COLO668 (cell line): ENCODE data around the gene WWOX.
A peak's percentile ranks its signal among the peaks of the same experiment; 100 is the strongest.

ENCODE experiments used
- DNase-seq: peaks from one replicate; lab custom pipeline; 2025; ENCODE audit not compliant: unreplicated experiment; lab: John Stamatoyannopoulos, UW

The WWOX gene

GRCh38 chr16:78389009-78389498 lies 289.6 kb downstream of the WWOX start:
- DNase-seq = no peak

- DNase-seq = no peak
Observed at GRCh38 chr16:78390092-78390491, 290.6 kb downstream of the WWOX start.

DNA sequence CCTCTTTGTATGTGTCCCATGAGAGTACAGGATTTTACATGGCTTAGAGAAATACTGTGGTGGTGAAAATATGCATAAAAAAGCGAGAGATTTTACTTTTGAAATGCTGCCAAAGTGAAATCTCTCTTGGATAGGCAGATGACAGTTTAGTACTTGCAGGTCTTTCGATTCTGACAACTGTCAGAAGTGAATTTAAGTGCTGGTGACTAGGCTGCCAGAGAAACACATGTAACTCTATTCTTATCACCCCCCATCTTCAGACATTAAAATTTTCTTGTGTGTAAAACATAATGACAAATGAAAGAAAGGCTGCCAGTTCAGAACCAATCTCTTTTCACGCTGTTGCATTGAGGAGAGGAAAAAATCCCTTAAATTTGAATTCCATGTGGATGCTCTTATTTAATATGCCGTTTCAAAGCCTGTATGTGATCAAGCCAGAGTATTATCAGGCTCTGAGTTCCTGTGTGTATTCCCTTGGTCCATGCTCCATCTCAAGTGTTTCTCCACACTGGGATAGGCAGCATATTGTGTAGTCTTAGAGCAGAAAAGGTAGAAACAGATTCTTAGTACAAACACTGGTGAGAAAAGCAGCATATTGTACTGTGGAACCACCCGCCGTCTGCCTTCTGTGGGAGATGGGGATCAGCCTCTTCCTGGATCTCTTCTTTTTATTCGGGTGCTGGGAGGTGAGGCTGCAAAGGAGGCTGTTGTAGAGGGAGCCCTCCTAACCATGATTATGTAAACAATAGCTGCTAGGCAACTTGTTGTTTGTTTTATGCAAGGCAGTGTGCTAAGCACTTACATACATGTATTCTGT lies 291.3 kb downstream of the WWOX start:
- DNase-seq = peak; percentile 21

DNA sequence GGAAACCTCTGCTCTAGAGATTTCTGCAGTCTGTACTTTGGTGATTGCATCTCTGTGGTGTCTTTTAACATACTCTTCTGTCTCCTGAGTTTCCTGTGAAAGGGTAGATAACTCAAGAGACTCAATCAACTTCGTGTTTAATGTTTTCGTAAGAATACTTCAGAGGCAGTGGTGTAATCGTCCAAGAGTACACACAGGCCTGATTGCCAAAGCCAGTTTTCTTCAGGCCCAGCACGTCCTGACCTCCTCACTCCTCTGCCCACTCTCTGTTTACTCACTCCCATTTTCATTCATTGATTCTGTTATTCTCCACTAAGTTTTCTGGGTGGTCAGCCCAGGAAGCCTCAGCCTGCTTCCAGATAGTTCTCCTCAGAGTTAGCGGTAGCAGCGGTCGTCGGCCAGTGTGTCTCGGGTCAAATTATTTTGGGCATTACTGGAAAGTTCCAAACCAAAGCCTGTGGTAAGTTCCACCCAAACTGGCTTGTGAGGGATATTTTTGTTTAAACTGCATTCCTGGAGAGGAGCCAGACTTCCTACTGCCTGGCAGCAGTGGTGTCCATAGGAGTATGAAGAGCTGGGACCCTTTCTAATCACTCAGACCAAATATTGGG lies 293.2 kb downstream of the WWOX start:
- DNase-seq = no peak

DNA sequence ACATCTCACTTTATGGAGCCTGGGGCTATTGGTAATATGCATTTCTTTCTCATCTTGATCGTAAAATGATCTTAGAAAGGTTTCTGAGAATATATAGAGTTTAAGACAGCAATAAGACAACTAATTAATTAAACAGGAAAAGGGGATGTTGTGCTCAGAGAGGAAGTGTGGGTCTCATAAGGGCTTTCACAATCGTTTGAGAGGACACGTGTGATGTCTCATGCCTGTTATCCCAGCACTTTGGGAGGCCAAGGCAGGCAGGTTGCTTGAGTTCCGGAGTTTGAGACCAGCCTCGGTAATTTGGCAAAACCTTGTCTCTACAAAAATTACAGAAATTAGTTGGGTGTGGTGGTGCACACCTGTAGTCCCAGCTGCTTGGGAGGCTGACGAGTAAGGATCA lies 295.6 kb downstream of the WWOX start:
- DNase-seq = no peak

DNA sequence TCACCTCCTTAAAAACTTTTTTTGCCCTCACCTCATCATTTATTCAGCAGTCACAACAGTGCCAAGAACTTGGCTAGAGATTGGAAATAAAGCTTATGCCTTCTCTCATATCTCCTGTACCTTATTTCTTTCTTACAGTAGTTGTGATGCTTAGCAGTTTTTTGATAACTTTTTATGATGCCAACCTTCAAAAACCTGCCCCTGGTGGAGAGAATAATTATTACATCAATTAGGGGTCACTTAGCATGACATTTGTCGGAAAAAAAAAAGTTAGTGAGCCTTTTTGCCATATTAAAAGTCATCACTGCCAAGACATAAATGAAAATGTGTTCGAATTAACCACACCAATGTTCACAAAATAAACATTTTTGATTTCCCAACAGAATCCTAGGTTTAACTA lies 296.6 kb downstream of the WWOX start:
- no peak for DNase-seq

DNA sequence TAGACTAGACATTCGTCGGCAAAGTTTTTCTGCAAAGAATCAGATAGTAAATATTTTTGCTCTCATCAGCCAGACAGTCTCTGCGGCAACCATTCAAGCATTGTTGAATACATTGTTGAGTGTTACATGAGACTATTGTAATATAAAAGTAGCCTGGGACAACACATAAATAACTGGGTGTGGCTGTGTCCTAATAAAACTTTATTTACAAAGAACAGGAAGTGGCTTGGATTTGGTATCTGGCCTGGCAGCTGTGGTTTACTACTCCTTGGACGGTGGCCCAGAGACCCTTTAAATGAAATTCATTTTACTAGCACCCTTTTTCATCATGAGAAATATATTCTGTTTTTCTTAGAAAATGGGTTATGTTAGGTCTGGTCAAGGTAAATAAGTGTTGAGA lies 297.2 kb downstream of the WWOX start:
- DNase-seq = no peak

DNA sequence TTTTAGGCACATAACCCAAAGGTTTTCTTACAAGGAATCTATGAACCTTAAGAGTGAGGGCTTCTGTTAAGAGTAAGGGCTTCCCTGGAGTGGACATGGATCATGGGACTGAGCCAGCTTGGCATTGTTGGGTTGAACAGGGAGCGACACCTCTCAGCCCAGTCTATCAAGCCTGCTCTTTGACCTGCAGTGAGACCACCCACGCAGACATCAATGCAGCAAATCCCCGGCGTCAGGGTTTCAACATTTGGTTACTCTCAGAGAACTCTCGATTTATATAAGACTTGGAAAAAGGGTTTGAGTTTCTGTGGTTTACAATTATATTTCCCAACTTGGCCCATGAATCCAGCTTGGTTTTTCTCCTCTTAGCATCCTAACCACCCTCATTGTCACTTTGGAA lies 299.9 kb downstream of the WWOX start:
- no peak for DNase-seq

DNA sequence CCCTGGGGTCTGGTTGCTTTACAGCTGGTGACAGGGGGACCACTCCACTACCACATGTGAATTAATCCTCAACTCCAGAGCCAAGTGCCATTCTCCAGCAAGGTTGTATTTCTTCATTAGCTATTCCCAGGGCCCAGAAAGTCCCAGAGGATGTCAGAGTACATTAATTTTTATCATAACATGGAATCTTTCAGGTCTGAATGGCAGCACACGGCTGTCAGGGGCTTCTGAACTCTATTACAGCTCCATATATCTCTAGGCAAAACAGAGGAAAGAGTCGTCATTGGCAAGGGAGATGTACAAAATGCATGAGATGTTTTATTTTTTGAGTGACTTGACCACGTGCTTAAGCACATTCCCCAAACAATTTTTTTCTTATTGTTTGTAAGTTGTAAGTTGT lies 303.4 kb downstream of the WWOX start:
- no peak for DNase-seq

- no peak for DNase-seq
Observed at GRCh38 chr16:78405040-78405439, 305.6 kb downstream of the WWOX start.

DNA sequence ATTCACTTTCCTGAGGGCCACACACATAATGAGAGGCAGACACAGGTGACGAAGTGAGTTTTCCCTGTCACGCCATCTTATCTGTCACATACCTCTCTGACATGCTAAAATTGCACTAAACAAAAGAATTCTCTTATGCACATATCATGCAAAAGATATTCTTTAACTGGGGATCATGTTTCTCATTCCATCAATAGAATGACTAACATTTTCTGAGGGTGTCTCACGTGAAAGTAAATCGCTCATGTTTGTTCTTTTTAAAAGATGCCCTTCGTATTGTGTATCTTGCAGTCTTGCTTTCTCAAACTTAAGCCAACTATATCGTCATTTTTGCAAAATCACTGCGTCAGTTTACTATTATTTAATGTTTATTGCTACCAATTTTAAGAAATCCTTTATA lies 306.4 kb downstream of the WWOX start:
- DNase-seq = no peak

DNA sequence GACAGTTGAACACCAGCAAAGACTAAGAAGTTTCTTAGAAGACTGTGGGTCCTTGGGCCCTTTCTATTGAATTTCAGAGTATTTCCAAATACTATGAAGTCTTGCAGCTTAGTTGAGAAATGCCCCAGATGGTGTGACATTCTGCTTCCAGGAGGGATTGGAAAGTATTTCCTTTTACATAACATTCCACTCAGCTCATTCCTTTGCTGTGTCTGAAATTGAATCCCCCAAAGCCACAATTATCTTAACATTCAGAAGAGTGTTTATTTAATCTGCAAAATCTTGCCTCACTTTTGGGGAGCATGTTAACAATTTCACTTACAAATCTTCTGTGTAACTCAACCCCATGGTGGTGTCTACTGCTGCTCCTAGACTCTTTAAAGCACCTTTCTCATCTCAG lies 307.7 kb downstream of the WWOX start:
- DNase-seq = no peak

- DNase-seq = no peak
Observed at GRCh38 chr16:78413651-78414050, 314.2 kb downstream of the WWOX start.

- DNase-seq = no peak
Observed at GRCh38 chr16:78415013-78415412, 315.6 kb downstream of the WWOX start.

- DNase-seq = no peak
Observed at GRCh38 chr16:78415669-78416068, 316.2 kb downstream of the WWOX start.

- no peak for DNase-seq
Observed at GRCh38 chr16:78416400-78416799, 316.9 kb downstream of the WWOX start.

- DNase-seq = no peak
Observed at GRCh38 chr16:78421181-78421708, 321.8 kb downstream of the WWOX start.

DNA sequence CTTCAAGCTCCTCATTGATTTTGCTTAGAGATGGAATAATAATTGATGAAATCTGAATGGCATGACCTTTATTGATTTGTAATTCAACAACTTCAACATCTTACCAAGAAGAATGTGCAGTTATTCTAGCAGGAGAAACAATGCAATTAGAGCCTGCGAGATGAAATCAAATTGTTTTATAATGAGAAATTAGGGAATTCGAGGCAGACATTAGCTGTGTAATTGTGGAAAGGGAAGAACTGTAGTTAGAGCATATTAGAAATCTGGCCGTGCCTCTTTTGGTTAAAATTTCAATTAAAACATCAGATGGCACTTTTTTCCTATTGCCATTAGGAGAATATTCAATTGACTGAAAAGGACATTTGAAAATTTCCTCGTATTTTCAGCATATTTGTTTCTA lies 325.8 kb downstream of the WWOX start:
- no peak for DNase-seq

DNA sequence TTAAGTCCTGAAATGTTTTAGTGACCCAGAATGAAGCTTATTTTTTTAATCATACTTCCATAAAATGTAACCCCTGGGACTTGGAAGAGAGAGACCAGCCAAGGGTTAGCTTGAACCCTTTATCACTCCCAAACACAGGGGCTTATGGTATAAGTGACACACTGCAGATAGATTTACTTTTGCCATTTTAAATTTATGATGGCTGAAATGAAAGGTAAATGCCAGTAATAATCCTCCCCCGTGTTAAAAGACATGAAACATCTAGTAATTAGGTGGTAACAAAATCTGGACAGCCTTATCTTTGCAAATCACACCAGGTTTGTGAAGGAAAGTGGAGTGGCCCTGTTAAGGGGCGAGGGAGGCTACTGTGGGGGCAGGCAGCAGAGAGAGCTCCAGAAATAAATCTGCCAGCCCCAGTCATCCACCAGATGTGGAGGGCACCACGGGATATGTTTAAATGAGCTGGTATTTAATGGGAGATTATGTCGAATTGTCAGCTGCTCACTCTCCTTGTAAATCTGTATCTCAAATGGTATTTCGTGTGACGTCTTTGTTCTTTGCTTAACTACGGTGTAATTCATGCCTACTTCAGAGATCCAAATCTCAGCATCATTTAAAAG lies 326.5 kb downstream of the WWOX start:
- DNase-seq = no peak

DNA sequence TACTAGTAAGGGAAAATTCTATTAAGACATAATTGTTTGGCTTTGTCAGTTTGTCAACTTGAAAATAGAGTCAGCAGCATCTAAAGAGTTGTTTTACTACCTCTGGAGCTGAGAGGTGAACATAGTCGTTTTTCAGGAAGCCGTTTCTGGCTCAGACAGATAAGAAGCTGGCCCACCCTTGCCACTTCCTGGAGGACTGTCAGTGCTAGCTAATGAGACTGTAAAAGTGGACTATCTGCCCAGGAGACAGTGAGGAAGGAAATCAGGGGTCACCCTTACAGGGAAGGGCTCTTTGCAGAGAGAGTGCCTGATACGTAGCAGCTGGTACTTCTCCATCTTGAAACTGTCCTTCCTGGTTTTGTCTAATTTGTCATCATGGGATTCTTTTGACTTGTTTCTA lies 328.7 kb downstream of the WWOX start:
- DNase-seq = no peak

DNA sequence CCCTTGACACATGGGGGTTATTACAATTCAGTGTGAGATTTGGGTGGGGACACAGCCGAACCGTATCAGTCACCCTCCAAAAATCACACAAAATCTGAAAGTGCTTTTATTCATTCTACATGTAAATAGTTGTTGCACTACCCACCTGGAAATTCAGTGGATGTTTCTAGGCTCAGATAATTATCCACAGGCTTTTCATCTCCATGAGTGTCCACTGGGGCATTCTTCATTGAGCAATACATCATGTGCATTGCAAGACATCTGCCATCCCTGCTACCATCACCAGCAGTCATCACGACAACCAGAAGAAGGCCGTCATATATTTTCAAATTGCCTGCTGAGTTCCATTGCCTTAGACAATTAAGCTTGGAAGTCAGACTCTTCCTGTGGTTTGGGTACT lies 330.8 kb downstream of the WWOX start:
- no peak for DNase-seq
